Endothelial cell of umbilical vein (primary cell): ENCODE data around the gene PRPF39. TPM values are rescaled to one million over a fixed set of nuclear protein-coding genes. Genes with fewer than 3 reads are reported as not detected.

Experiments
- BruUV-seq: library from RNA; stranded (reverse); fragments of 400-500 nt; replicated peaks from 2 replicates; lab custom pipeline; 2021; lab: Mats Ljungman, UMichigan
- CTCF ChIA-PET: fragments of 300-600, 350-600 bp; sonication (Branson Sonifier 250); formaldehyde crosslinking; loops from one replicate; lab custom pipeline; 2021; ENCODE audit warnings: antibody characterized with exemption, inconsistent platforms; lab: Charles Lee
- POLR2A ChIA-PET: fragments of 300-600, 350-600 bp; sonication (Branson Sonifier 250); formaldehyde crosslinking; loops from one replicate; lab custom pipeline; 2021; ENCODE audit warnings: antibody characterized with exemption, inconsistent platforms; lab: Charles Lee
- DNase-seq: peaks from one replicate; pipeline ENCODE4 v3.0.0-alpha.2; 2011; ENCODE audit warnings: low read depth, low spot score
- FAIRE-seq: peaks from 2 replicates; lab custom pipeline; 2011; peaks lifted over from hg19 to GRCh38; lab: Jason Lieb, UNC
- H2AFZ ChIP-seq: 2 replicates; pipeline ENCODE4 v1.6.0; 2012; ENCODE audit warnings: low read depth, low read length, control low read depth, inconsistent platforms
- H3K27ac ChIP-seq: 2 replicates; pipeline ENCODE4 v1.5.1; 2011; ENCODE audit warnings: low read depth, mild to moderate bottlenecking, control low read depth, low read length, moderate library complexity; ENCODE audit not compliant: insufficient read depth
- H3K27me3 ChIP-seq, 2 experiments: 2 replicates each; pipeline versions ENCODE4 v1.6.0 to v1.6.1; 2011; ENCODE audit warnings: low read length in 2 of 2, mixed read lengths in 1 of 2; ENCODE audit not compliant: control insufficient read depth in 2 of 2, insufficient read depth in 2 of 2
- H3K36me3 ChIP-seq, 2 experiments: 2 replicates in 1 of 2; 3 replicates in 1 of 2; pipeline ENCODE4 v1.5.1; 2011; ENCODE audit warnings: low read length in 2 of 2, mild to moderate bottlenecking in 1 of 2, moderate library complexity in 1 of 2; ENCODE audit not compliant: control insufficient read depth in 2 of 2, insufficient read depth in 2 of 2; ENCODE audit errors: extremely low read depth in 1 of 2
- H3K4me1 ChIP-seq: 3 replicates; pipeline ENCODE4 v1.5.1; 2011; ENCODE audit warnings: mild to moderate bottlenecking, low read length; ENCODE audit not compliant: control insufficient read depth, insufficient read depth; ENCODE audit errors: extremely low read depth
- H3K4me2 ChIP-seq: 2 replicates; pipeline ENCODE4 v1.6.1; 2011; ENCODE audit warnings: low read length, control low read depth, mixed read lengths; ENCODE audit not compliant: insufficient read depth
- H3K4me3 ChIP-seq, 3 experiments: fragments of 200-600 bp in 1 of 3; sonication (generic), shearing (Covaris generic) in 1 of 3; replicated peaks in 1 of 3; 2 replicates each; pipeline ENCODE4 v1.5.1; 2011 to 2016; ENCODE audit warnings: control low read depth in 3 of 3, low read length in 3 of 3, mild to moderate bottlenecking in 2 of 3, inconsistent platforms in 1 of 3, low read depth in 1 of 3, moderate library complexity in 1 of 3; ENCODE audit not compliant: insufficient read depth in 1 of 3
- H3K79me2 ChIP-seq: 2 replicates; pipeline ENCODE4 v1.6.0; 2012; ENCODE audit warnings: low read length, inconsistent platforms; ENCODE audit not compliant: control insufficient read depth, insufficient read depth
- H3K9ac ChIP-seq: replicated peaks from 2 replicates; pipeline ENCODE3; 2011; ENCODE audit warnings: low read length, control low read depth; ENCODE audit not compliant: insufficient read depth; ENCODE audit errors: extremely low read depth
- H3K9me1 ChIP-seq: replicated peaks from 3 replicates; pipeline ENCODE4 v1.6.0; 2011; ENCODE audit warnings: mild to moderate bottlenecking, low read length; ENCODE audit not compliant: control insufficient read depth, insufficient read depth; ENCODE audit errors: extremely low read depth
- H3K9me3 ChIP-seq: replicated peaks from 2 replicates; pipeline ENCODE4 v1.5.1; 2012; ENCODE audit warnings: low read length, inconsistent platforms; ENCODE audit not compliant: control insufficient read depth, insufficient read depth
- H4K20me1 ChIP-seq: replicated peaks from 2 replicates; pipeline ENCODE3; 2011; ENCODE audit warnings: mild to moderate bottlenecking, low read length; ENCODE audit not compliant: control insufficient read depth, insufficient read depth; ENCODE audit errors: extremely low read depth
- CTCF ChIP-seq, 2 donors: IDR thresholded peaks; 1 replicate in 1 of 2; 2 replicates in 1 of 2; pipeline ENCODE4 v1.5.1; 2011; ENCODE audit warnings: low read length in 2 of 2, mild to moderate bottlenecking in 2 of 2, moderate library complexity in 2 of 2, control low read depth in 1 of 2, inconsistent platforms in 1 of 2, low read depth in 1 of 2; ENCODE audit not compliant: insufficient read depth in 1 of 2; ENCODE audit errors: extremely low read depth in 1 of 2
- EZH2 ChIP-seq: IDR thresholded peaks from 2 replicates; pipeline ENCODE4 v1.6.1; 2012; ENCODE audit warnings: borderline replicate concordance, low read depth, mild to moderate bottlenecking, moderate library complexity, low read length, inconsistent platforms; ENCODE audit not compliant: severe bottlenecking
- FOS ChIP-seq: IDR thresholded peaks from 2 replicates; pipeline ENCODE4 v1.6.1; 2011; ENCODE audit warnings: mild to moderate bottlenecking, low read length, moderate library complexity, borderline replicate concordance; ENCODE audit not compliant: insufficient read depth
- GATA2 ChIP-seq: IDR thresholded peaks from 2 replicates; pipeline ENCODE4 v1.7.0; 2011; ENCODE audit warnings: low read depth, mild to moderate bottlenecking, moderate library complexity, mixed read lengths, low read length; ENCODE audit not compliant: insufficient read length, insufficient read depth
- JUN ChIP-seq: IDR thresholded peaks from 2 replicates; pipeline ENCODE4 v1.6.1; 2011; ENCODE audit warnings: borderline replicate concordance, low read depth; ENCODE audit not compliant: insufficient read length, insufficient read depth
- MAX ChIP-seq: IDR thresholded peaks from 2 replicates; pipeline ENCODE4 v1.6.1; 2011; ENCODE audit not compliant: insufficient read depth, insufficient read length
- MYC ChIP-seq: IDR thresholded peaks from one replicate; pipeline ENCODE4 v1.6.1; 2011; ENCODE audit warnings: mild to moderate bottlenecking, low read depth, low read length
- POLR2A ChIP-seq: IDR thresholded peaks from 2 replicates; pipeline ENCODE4 v1.6.1; 2012; ENCODE audit warnings: low read depth, mild to moderate bottlenecking, control low read depth, low read length
- POLR2AphosphoS5 ChIP-seq: IDR thresholded peaks from 2 replicates; pipeline ENCODE4 v1.6.1; 2012; ENCODE audit warnings: low read depth, mild to moderate bottlenecking, control low read depth, low read length, moderate library complexity; ENCODE audit not compliant: insufficient read depth
- dilution Hi-C: fragments of 300-500 bp; cut with MboI; formaldehyde crosslinking; loops from one replicate; pipeline ENCODE4 v1.15.0; 2019; ENCODE audit warnings: low sequenced_read_pairs; ENCODE audit not compliant: extremely low pct_ligation_motif_present
- intact Hi-C: fragments of 100-400 bp; cut with micrococcal nuclease; formaldehyde crosslinking; loops from one replicate; pipeline ENCODE4 v1.10.0; 2022
- polyA plus RNA-seq, 4 experiments: library from polyadenylated mRNA; depleted of rRNA in 3 of 4; stranded (reverse) in 3 of 4; unstranded in 1 of 4; fragments of >200 nt; gene quantifications; 2 replicates each; pipeline versions ENCODE4 v1.2.1 to v1.2.3, GENCODE V29; 2011 to 2012; ENCODE audit warnings: missing spikeins in 1 of 4
- total RNA-seq: library from RNA; stranded (reverse); gene quantifications from 2 replicates; pipeline ENCODE4 v1.2.3, GENCODE V29; 2021

Gene PRPF39
- total and polyA plus RNA-seq, 2 donors (not counting 3 experiments of a cell fraction or from before 2014, with no cell fraction given) = 24.8 to 44.4 TPM

DNA sequence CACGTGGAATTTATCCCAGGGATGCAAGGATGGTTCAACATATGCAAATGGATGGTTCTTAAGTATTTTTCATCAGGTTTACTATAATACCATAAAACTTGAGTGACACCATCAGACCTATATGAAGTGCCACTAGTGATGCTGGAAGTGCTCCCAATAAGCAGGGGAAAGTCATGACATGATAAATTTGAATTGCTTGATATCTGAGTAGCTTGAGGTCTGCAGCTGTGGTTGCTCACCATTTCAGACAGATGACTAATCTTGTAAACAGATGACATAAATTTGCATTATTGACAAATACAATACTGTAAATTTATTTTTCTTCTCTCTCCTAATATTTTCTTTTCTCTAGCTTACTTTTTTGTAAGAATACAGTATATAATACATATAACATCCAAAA lies 13.7 kb upstream of the PRPF39 start:
- intact Hi-C loops = no loop called here
- no peaks in the 10 kb centered on the region for H3K36me3 ChIP-seq

More for the DNA sequence above, 13.7 kb upstream of the PRPF39 start:
- FAIRE-seq (no peak), DNase-seq (no peak)
- H4K20me1 ChIP-seq = no peaks in the 10 kb centered on the region
- no TSS peak for BruUV-seq
- H3K27me3 ChIP-seq = no peaks in the 10 kb centered on the region
- dilution Hi-C loops = no loop called here
- no peaks in the 10 kb centered on the region for H3K4me1 ChIP-seq
- H3K27ac ChIP-seq = no peak overlapping the region
- no peak overlapping the region for H2AFZ ChIP-seq
- CTCF ChIA-PET = no interaction called here
- H3K4me2 ChIP-seq = no peak overlapping the region
- H3K79me2 ChIP-seq = no peaks in the 10 kb centered on the region
- POLR2A ChIA-PET = no interaction called here
- H3K4me3 ChIP-seq = no peak overlapping the region
- no peaks in the 10 kb centered on the region for H3K9me3 ChIP-seq
- TF ChIP-seq JUN (no peak), MAX (no peak), CTCF (IDR thresholded peaks at IDR 0.05; ENCODE audit: extremely low read depth in 1 of 2, insufficient read depth in 1 of 2, low read depth in 1 of 2, low read length in 2 of 2) (no peak), MYC (no peak), EZH2 (no peak), FOS (no peak), GATA2 (no peak), POLR2AphosphoS5 (no peak), POLR2A (no peak)
- H3K9ac ChIP-seq = no peak overlapping the region
- H3K9me1 ChIP-seq = no peaks in the 10 kb centered on the region
